Liver (tissue), 9 donors: Measurements from ENCODE around the gene SUN2. TPM values are rescaled to one million over a fixed set of nuclear protein-coding genes. Genes with fewer than 3 reads are reported as not detected.
A peak's percentile ranks its signal among the peaks of the same experiment; 100 is the strongest.

ENCODE experiments used
- DNase-seq: peaks from one replicate; pipeline ENCODE4 v3.0.0-alpha.2; 2017; ENCODE audit warnings: low spot score
- H3K27ac ChIP-seq, 2 donors: one replicate each; pipeline ENCODE4 v1.7.0; 2013; ENCODE audit warnings: inconsistent platforms in 2 of 2, low read length in 2 of 2, control low read depth in 1 of 2, low read depth in 1 of 2, mild to moderate bottlenecking in 1 of 2
- H3K27me3 ChIP-seq, 4 donors: one replicate each; pipeline versions ENCODE4 v1.6.1 to v1.7.0; 2013; ENCODE audit warnings: low read length in 3 of 4, inconsistent platforms in 1 of 4, mild to moderate bottlenecking in 1 of 4, moderate library complexity in 1 of 4; ENCODE audit not compliant: control insufficient read depth in 4 of 4, insufficient read depth in 4 of 4
- H3K36me3 ChIP-seq, 4 donors: one replicate each; pipeline versions ENCODE4 v1.6.1 to v1.7.0; 2013; ENCODE audit warnings: low read length in 3 of 4, mild to moderate bottlenecking in 3 of 4, low read depth in 1 of 4, moderate library complexity in 1 of 4; ENCODE audit not compliant: control insufficient read depth in 4 of 4, insufficient read depth in 3 of 4
- H3K4me1 ChIP-seq, 4 donors: one replicate each; pipeline versions ENCODE4 v1.6.1 to v1.7.0; 2013; ENCODE audit warnings: low read length in 3 of 4, mild to moderate bottlenecking in 3 of 4, moderate library complexity in 1 of 4; ENCODE audit not compliant: control insufficient read depth in 4 of 4, insufficient read depth in 4 of 4
- H3K4me3 ChIP-seq, 3 donors: one replicate each; pipeline versions ENCODE4 v1.6.1 to v1.7.0; 2013; ENCODE audit warnings: low read length in 3 of 3, control low read depth in 1 of 3, low read depth in 1 of 3, mild to moderate bottlenecking in 1 of 3
- H3K9ac ChIP-seq, 2 donors: one replicate each; pipeline ENCODE4 v1.7.0; 2013; ENCODE audit warnings: low read length in 2 of 2, mild to moderate bottlenecking in 2 of 2, moderate library complexity in 2 of 2, control low read depth in 1 of 2, low read depth in 1 of 2
- H3K9me3 ChIP-seq, 4 donors: one replicate each; pipeline versions ENCODE4 v1.6.1 to v1.7.0; 2013; ENCODE audit warnings: low read length in 3 of 4; ENCODE audit not compliant: control insufficient read depth in 4 of 4
- EGR1 ChIP-seq, 2 donors: IDR thresholded peaks; 2 replicates each; pipeline ENCODE4 v1.6.1; 2016 to 2018; ENCODE audit warnings: antibody characterized with exemption in 2 of 2, low read depth in 2 of 2
- FOXA1 ChIP-seq: IDR thresholded peaks from 2 replicates; pipeline ENCODE4 v1.6.1; 2016; ENCODE audit warnings: antibody characterized with exemption
- FOXA2 ChIP-seq: IDR thresholded peaks from 2 replicates; pipeline ENCODE4 v1.6.1; 2016; ENCODE audit warnings: antibody characterized with exemption
- GABPA ChIP-seq, 2 donors: IDR thresholded peaks in 1 of 2; conservative IDR thresholded peaks in 1 of 2; 2 replicates each; pipeline ENCODE4 v1.6.1; 2016; ENCODE audit warnings: antibody characterized with exemption in 2 of 2, mild to moderate bottlenecking in 1 of 2, moderate library complexity in 1 of 2
- HNF4A ChIP-seq, 2 donors: conservative IDR thresholded peaks; 2 replicates each; pipeline ENCODE4 v1.6.1; 2016; ENCODE audit warnings: antibody characterized with exemption in 2 of 2, mild to moderate bottlenecking in 2 of 2
- HNF4G ChIP-seq: IDR thresholded peaks from 2 replicates; pipeline ENCODE4 v1.6.1; 2016; ENCODE audit warnings: antibody characterized with exemption
- JUND ChIP-seq, 2 donors: IDR thresholded peaks; 2 replicates each; pipeline ENCODE4 v1.6.1; 2016; ENCODE audit warnings: antibody characterized with exemption in 2 of 2
- NR2F2 ChIP-seq: IDR thresholded peaks from 2 replicates; pipeline ENCODE4 v1.6.1; 2016; ENCODE audit warnings: antibody characterized with exemption
- RAD21 ChIP-seq, 2 donors: IDR thresholded peaks; 2 replicates each; pipeline ENCODE4 v1.6.1; 2016; ENCODE audit warnings: antibody characterized with exemption in 2 of 2, mild to moderate bottlenecking in 2 of 2
- RXRA ChIP-seq, 2 donors: IDR thresholded peaks; 2 replicates each; pipeline ENCODE4 v1.6.1; 2017 to 2018; ENCODE audit warnings: antibody characterized with exemption in 2 of 2, mild to moderate bottlenecking in 1 of 2
- SP1 ChIP-seq: IDR thresholded peaks from 2 replicates; pipeline ENCODE4 v1.6.1; 2018; ENCODE audit warnings: antibody characterized with exemption, mild to moderate bottlenecking
- TAF1 ChIP-seq: conservative IDR thresholded peaks from 2 replicates; pipeline ENCODE4 v1.6.1; 2016; ENCODE audit warnings: antibody characterized with exemption, mild to moderate bottlenecking
- YY1 ChIP-seq: IDR thresholded peaks from 2 replicates; pipeline ENCODE4 v1.6.1; 2016; ENCODE audit warnings: antibody characterized with exemption, mild to moderate bottlenecking
- WGBS: extraction: QIAGEN DNeasy Blood & Tissue Kit; methylation state at CpG from one replicate; pipeline ENCODE4 v1.1.7; 2013; 5-methylcytosine and 5-hydroxymethylcytosine counted together
- polyA plus RNA-seq, 2 donors: library from polyadenylated mRNA; stranded (reverse) in 1 of 2; unstranded in 1 of 2; fragments of 200-250 nt in 1 of 2; fragments of >200 nt in 1 of 2; fragmentation: Nextera tagmentation in 1 of 2; extraction: Ambion mirVana in 1 of 2; gene quantifications; one replicate each; pipeline versions ENCODE4 v1.2.1 to v1.2.3, GENCODE V29; 2013 to 2015
- total RNA-seq, 2 donors: library from RNA; depleted of rRNA; stranded (reverse); fragments of >200 nt; gene quantifications; one replicate each; pipeline ENCODE4 v1.2.3, GENCODE V29; 2014
- TF ChIP-seq, protein P1 (sequence below): fragments of 150-350 bp; IDR thresholded peaks from 2 replicates; pipeline ENCODE4 v1.5.1; 2017; ENCODE audit warnings: improper control_type of control experiment, low read depth, low read length; ENCODE audit not compliant: missing input control
- TF ChIP-seq, protein P2 (sequence below): IDR thresholded peaks from 2 replicates; pipeline ENCODE4 v1.6.1; 2016; ENCODE audit warnings: antibody characterized with exemption, mild to moderate bottlenecking
- TF ChIP-seq, protein P3 (sequence below): IDR thresholded peaks from 2 replicates; pipeline ENCODE4 v1.6.1; 2016; ENCODE audit warnings: antibody characterized with exemption
- TF ChIP-seq, protein P4 (sequence below): IDR thresholded peaks from 2 replicates; pipeline ENCODE4 v1.6.1; 2016; ENCODE audit warnings: antibody characterized with exemption
- TF ChIP-seq, protein P5 (sequence below): IDR thresholded peaks from 2 replicates; pipeline ENCODE4 v1.6.1; 2016; ENCODE audit warnings: antibody characterized with exemption
- donor health status: healthy.
- donor health status: healthy.
- donor health status: healthy.
- donor health status: healthy.
- donor health status: healthy.

Gene SUN2
- total and polyA plus RNA-seq, 4 donors = 13.1 to 170 (median 81.5) TPM

DNA sequence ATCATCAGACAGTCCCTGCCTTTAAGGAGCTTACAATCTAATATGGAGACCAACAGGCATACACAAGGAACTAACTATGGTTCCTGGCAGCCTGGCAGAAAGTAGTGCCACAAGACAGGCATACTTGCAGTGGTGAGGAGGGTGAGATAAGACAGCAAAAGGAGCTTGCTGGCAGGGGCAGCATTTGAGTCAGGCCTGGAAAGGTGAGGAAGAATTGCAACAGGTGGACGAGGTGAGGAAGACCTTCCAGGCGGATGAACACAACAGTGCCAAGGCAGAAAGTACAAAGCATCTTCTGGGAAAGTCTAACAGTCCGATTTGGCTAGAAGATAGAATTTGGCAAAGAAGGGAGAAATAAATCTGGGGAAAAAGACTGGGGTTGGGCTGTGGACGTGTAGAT, 33.8 kb upstream of the SUN2 start:
- Histone ChIP-seq H3K9ac (no peak overlapping the region), H3K9me3 (no peaks in the 10 kb centered on the region), H3K4me1 (peaks cover 2 to 11% (median 7%) of the 10 kb centered on the region in 4 donors), H3K4me3 (no peak overlapping the region), H3K36me3 (peaks cover 0 to 8% (median 3%) of the 10 kb centered on the region in 4 donors), H3K27me3 (no peaks in the 10 kb centered on the region), H3K27ac (no peak overlapping the region)
- 94% methylated on average over 4 of the region's 4 CpGs for WGBS
- TF ChIP-seq EGR1 (IDR thresholded peaks at IDR 0.05; ENCODE audit: low read depth in 2 of 2) = no peak
- TF ChIP-seq, protein P1, sequence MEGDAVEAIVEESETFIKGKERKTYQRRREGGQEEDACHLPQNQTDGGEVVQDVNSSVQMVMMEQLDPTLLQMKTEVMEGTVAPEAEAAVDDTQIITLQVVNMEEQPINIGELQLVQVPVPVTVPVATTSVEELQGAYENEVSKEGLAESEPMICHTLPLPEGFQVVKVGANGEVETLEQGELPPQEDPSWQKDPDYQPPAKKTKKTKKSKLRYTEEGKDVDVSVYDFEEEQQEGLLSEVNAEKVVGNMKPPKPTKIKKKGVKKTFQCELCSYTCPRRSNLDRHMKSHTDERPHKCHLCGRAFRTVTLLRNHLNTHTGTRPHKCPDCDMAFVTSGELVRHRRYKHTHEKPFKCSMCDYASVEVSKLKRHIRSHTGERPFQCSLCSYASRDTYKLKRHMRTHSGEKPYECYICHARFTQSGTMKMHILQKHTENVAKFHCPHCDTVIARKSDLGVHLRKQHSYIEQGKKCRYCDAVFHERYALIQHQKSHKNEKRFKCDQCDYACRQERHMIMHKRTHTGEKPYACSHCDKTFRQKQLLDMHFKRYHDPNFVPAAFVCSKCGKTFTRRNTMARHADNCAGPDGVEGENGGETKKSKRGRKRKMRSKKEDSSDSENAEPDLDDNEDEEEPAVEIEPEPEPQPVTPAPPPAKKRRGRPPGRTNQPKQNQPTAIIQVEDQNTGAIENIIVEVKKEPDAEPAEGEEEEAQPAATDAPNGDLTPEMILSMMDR = no peak
- TF ChIP-seq GABPA (IDR thresholded peaks at IDR 0.05 in 1 of 2, conservative IDR thresholded peaks at IDR 0.05 in 1 of 2) = no peak
- TF ChIP-seq JUND (IDR thresholded peaks at IDR 0.05) = no peak
- no peak for TF ChIP-seq HNF4A (conservative IDR thresholded peaks at IDR 0.05)
- TF ChIP-seq, protein P2, sequence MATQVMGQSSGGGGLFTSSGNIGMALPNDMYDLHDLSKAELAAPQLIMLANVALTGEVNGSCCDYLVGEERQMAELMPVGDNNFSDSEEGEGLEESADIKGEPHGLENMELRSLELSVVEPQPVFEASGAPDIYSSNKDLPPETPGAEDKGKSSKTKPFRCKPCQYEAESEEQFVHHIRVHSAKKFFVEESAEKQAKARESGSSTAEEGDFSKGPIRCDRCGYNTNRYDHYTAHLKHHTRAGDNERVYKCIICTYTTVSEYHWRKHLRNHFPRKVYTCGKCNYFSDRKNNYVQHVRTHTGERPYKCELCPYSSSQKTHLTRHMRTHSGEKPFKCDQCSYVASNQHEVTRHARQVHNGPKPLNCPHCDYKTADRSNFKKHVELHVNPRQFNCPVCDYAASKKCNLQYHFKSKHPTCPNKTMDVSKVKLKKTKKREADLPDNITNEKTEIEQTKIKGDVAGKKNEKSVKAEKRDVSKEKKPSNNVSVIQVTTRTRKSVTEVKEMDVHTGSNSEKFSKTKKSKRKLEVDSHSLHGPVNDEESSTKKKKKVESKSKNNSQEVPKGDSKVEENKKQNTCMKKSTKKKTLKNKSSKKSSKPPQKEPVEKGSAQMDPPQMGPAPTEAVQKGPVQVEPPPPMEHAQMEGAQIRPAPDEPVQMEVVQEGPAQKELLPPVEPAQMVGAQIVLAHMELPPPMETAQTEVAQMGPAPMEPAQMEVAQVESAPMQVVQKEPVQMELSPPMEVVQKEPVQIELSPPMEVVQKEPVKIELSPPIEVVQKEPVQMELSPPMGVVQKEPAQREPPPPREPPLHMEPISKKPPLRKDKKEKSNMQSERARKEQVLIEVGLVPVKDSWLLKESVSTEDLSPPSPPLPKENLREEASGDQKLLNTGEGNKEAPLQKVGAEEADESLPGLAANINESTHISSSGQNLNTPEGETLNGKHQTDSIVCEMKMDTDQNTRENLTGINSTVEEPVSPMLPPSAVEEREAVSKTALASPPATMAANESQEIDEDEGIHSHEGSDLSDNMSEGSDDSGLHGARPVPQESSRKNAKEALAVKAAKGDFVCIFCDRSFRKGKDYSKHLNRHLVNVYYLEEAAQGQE = no peak
- no peak for TF ChIP-seq HNF4G
- no peak for TF ChIP-seq RXRA (IDR thresholded peaks at IDR 0.05)
- TF ChIP-seq TAF1 = no peak
- TF ChIP-seq, protein P3, sequence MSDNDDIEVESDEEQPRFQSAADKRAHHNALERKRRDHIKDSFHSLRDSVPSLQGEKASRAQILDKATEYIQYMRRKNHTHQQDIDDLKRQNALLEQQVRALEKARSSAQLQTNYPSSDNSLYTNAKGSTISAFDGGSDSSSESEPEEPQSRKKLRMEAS = no peak
- DNase-seq = no peak

DNA sequence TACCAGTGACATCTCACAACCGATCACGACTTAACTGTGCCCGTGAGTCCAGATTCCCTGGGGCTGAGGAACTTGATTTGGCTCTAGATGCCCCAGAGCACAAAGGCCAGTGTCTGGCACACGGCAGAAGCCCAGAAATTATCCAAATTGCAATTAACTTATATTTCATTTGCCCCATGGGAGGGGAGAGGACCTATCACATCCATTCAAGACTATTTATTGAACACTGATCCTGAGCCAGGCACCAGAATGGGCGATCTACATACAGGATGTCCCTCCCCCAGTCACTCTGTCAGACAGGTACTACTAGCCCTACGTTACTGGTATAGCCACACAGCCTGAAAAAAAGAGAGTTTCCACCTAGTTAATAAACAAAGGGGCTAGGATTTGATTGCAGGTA, 33.0 kb upstream of the SUN2 start:
- Histone ChIP-seq H3K36me3 (peaks cover 0 to 8% (median 3%) of the 10 kb centered on the region in 4 donors), H3K27ac (peak overlapping the region; percentile 23 to 26), H3K9ac (no peak overlapping the region), H3K4me3 (no peak overlapping the region), H3K4me1 (peaks cover 0 to 7% (median 5%) of the 10 kb centered on the region in 4 donors), H3K27me3 (no peaks in the 10 kb centered on the region), H3K9me3 (no peaks in the 10 kb centered on the region)
- no peak for DNase-seq
- TF ChIP-seq FOXA2 (no peak), YY1 (no peak), GABPA (IDR thresholded peaks at IDR 0.05 in 1 of 2, conservative IDR thresholded peaks at IDR 0.05 in 1 of 2) (no peak), HNF4G (no peak), TAF1 (no peak), EGR1 (IDR thresholded peaks at IDR 0.05; ENCODE audit: low read depth in 2 of 2) (no peak), RAD21 (IDR thresholded peaks at IDR 0.05) (no peak), RXRA (IDR thresholded peaks at IDR 0.05) (no peak), NR2F2 (no peak), FOXA1 (no peak), HNF4A (conservative IDR thresholded peaks at IDR 0.05) (no peak), SP1 (no peak)
- TF ChIP-seq, protein P4, sequence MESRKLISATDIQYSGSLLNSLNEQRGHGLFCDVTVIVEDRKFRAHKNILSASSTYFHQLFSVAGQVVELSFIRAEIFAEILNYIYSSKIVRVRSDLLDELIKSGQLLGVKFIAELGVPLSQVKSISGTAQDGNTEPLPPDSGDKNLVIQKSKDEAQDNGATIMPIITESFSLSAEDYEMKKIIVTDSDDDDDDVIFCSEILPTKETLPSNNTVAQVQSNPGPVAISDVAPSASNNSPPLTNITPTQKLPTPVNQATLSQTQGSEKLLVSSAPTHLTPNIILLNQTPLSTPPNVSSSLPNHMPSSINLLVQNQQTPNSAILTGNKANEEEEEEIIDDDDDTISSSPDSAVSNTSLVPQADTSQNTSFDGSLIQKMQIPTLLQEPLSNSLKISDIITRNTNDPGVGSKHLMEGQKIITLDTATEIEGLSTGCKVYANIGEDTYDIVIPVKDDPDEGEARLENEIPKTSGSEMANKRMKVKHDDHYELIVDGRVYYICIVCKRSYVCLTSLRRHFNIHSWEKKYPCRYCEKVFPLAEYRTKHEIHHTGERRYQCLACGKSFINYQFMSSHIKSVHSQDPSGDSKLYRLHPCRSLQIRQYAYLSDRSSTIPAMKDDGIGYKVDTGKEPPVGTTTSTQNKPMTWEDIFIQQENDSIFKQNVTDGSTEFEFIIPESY = no peak
- TF ChIP-seq, protein P5, sequence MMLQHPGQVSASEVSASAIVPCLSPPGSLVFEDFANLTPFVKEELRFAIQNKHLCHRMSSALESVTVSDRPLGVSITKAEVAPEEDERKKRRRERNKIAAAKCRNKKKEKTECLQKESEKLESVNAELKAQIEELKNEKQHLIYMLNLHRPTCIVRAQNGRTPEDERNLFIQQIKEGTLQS = no peak
- WGBS = 79% methylated on average over 6 of the region's 6 CpGs
